Activated CD8-positive, alpha-beta memory T cell treated with anti-CD3 and anti-CD28 coated beads, Interleukin-2, amount 50 U/mL, for 4 hours (primary cell): ENCODE measurements around the gene SPTB.

Experiments
- DNase-seq: peaks from one replicate; pipeline ENCODE4 v3.0.0-alpha.2; 2020

Gene SPTB

DNA sequence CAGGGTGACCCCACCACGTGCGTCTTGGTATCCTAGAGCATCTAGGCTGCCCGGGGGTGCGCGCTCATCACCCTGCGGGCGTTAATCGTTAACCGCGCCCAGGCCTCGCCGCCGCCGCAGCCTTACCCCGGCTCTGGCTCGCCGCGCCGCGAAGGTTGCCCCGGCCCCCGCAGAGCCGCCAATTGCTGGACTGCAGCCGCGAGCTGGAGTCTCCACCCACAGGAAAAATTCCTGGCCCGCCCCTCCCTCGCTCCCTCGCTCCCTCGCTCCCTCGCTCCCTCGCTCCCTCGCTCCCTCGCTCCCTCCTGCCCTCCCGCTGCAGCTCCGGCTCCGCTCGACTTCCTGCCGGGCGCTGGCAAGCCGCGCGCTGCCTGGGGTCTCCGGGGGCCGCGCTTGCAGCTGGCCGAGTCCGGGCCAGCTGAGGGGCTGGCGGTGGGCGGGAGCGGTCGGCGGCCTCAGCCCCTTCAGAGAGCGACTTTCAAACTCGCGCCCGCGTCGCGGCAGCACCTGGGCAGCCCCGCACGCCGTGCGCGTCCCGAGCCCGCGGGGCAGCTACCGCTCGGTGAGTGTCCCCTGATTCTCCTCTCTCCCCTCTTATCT is 175.5 kb downstream of the SPTB start, which contains the start of gene PLEKHG3:
PLEKHG3 (plus strand) TSS at position 282 of the 600 bp plus-strand sequence. CDS start 23,208 bp downstream, outside the sequence.
- DNase-seq: no peak

DNA sequence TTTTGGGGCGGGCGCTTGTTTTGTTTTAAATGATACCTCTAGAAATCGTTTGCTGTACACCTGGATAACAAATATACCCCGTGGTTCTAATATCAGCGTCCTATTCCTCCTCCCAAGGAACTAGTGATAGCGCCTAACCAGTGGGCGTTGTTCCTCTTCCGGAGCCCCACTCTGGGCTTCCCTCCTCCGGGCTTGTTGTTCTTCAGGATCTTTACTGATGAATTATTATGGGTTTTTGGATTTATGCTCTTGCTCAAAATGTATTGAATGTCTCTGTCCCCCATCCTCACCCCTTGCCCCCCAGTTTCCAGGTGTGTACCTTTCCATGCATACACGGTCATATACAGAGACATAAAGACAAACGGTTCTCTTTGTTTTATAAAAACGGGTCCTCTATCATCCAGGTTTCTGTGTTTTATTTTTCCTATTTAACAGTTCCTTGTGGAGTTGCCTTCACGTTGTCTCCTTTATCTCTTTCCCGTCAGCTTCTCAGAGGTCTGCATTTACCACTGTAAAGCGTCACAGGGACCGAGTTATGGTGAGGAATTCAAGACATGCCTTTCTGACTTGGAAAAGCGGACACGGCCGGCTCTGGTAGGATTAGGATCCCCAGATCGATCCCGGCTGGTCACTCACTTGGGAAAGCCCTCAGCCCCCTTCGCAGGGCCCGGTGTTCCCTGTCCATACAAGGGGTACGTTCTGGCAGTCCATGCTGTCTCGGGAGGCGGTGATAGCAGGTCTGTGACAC is 176.1 kb downstream of the SPTB start:
- DNase-seq: no peak

DNA sequence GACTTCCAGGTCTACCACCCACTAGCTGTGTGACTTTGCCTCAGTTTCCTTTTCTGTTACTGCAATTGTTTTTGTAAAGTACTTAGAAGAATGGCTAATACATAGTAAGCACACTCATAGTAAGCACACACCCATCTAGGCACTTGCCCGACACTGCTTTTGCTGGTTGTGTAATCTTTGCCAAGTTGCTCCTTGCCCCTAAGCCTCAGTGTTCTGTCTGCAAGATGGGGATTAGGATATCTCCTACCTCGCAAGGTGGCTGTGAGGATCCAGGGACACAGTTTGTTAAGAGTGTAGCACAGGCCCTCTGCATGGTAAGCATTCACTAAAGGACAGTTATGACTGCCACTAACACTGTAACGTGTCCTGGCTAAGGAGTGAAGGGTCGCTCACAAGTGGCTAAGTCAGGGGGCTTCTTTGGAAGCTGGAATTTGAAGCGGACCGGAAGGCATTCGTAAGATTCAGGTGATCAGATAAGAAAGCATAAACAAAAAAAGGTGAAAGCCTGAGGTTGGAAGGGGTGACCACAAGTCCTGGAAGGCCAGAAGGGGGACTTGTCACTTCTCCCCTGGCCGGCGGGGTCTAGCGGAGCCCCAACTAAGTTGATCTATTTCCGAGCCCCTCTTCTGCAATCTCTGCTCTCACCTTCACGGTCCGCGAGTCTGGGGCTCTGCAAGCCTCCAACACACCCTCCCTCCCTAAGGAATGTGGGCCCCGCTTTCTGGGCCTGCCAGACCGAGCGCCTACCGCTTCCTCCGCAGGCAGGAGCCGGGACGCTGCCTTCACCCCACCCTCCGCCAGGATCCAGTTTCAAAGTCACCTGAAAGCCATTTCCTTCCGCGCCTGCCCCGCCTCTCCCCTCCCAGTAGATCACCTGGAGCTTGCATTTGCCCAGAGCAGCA is 177.0 kb downstream of the SPTB start:
- no peak for DNase-seq

DNA sequence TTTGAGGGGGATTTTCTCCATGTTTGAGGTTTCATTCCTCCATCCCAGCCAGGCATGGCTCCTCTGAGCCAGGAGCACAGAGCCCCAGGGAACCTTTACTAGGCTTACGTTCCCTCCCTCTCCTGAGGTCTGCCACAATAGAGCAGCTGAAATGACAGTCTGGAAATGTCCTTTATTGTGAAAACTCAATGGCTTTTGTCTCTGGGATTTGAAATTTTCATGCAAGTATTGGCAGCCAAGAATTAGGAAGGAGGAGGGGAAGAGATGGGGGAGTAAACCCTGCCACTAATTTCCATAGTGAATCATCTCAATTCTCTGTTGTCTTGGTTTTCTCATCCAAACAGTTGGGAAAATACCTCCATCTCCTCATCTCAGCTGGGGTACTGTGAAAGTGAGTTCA is 178.0 kb downstream of the SPTB start:
- DNase-seq: no peak

DNA sequence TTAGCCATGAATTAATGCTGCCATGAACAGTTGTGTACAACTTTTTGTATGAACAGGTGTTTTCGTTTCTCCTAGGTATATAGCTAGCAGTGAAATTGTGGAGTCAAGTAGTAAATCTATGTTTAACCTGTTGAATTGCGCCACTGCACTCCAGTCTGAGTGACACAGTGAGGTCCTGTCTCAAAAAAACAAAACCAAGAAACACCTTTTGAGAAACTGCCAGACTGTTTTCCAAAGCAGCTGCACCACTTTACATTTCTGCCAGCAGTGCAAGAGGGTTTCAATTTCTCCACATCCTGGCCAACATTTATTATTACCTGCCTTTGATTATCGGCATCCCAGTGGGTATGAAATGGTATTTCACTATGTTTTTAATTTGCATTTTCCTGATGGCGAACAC is 178.8 kb downstream of the SPTB start:
- DNase-seq: no peak

DNA sequence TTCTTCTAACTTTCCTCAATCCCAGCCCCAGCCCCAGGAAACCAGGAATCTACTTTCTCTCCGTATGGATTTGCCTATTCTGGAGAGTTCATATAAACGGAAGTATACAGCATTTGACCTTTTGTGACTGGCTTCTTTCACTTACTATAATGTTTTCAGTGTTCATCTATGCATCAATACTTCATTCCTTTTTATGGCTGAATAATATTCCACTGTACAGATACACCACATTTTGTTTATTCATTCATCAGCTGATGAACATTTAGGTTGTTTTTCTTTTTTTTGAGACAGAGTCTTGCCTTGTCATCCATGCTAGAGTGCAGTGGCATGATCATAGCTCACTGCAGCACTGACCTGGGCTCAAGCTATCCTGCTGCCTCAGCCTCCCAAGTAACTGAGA is 179.4 kb downstream of the SPTB start:
- DNase-seq: no peak

DNA sequence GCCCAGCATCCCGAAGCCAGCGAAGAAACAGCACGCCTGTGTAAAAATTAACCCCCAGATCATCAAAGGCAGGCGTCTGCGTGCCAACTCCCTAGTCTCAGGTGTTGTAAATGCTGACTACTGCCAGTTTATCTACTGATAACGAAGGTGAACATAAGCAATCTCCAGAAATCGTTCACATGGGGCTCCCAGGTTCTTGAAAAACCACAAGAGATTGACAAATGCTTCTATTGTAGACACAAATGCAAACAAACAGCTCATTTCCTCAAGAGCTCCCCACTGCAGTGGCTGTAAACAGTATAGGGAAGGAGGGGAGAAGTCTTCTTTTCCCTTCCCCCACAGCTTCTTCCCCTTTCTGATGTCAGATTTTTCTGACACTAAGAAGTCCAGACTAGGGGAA is 180.8 kb downstream of the SPTB start:
- no peak for DNase-seq

DNA sequence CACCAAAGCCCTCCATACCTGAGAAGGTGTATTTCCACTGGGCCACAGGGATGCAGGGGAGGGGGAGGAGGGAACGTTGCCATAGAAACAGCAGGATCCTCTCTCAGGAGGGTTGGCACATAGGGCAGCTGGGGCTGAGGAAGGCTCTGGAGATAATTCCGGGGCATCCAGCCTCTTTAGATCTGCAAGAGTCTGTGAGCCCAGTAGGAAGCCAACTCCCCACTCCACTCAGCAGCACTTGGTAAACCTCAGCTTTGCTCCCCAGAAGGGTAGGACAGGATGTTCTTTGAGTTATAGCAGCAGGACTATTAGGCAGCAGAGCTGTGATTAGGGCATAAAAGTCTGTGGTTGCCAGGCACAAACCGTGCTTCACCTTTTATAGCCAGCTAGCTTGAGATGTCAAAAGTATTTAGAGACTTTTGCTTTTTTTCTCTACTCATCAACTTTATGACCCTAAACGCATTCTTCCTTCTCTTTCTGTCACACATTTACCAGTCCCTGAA is 183.3 kb downstream of the SPTB start:
- DNase-seq: no peak
